Liver (tissue), 9 donors: ENCODE measurements around the gene ADPRH. TPM values are rescaled to one million over a fixed set of nuclear protein-coding genes. Genes with fewer than 3 reads are reported as not detected.

Experiments
- DNase-seq: peaks from one replicate; pipeline ENCODE4 v3.0.0-alpha.2; 2017; ENCODE audit warnings: low spot score
- H3K27ac ChIP-seq, 2 donors: one replicate each; pipeline ENCODE4 v1.7.0; 2013; ENCODE audit warnings: inconsistent platforms in 2 of 2, low read length in 2 of 2, control low read depth in 1 of 2, low read depth in 1 of 2, mild to moderate bottlenecking in 1 of 2
- H3K27me3 ChIP-seq, 4 donors: one replicate each; pipeline versions ENCODE4 v1.6.1 to v1.7.0; 2013; ENCODE audit warnings: low read length in 3 of 4, inconsistent platforms in 1 of 4, mild to moderate bottlenecking in 1 of 4, moderate library complexity in 1 of 4; ENCODE audit not compliant: control insufficient read depth in 4 of 4, insufficient read depth in 4 of 4
- H3K36me3 ChIP-seq, 4 donors: one replicate each; pipeline versions ENCODE4 v1.6.1 to v1.7.0; 2013; ENCODE audit warnings: low read length in 3 of 4, mild to moderate bottlenecking in 3 of 4, low read depth in 1 of 4, moderate library complexity in 1 of 4; ENCODE audit not compliant: control insufficient read depth in 4 of 4, insufficient read depth in 3 of 4
- H3K4me1 ChIP-seq, 4 donors: one replicate each; pipeline versions ENCODE4 v1.6.1 to v1.7.0; 2013; ENCODE audit warnings: low read length in 3 of 4, mild to moderate bottlenecking in 3 of 4, moderate library complexity in 1 of 4; ENCODE audit not compliant: control insufficient read depth in 4 of 4, insufficient read depth in 4 of 4
- H3K4me3 ChIP-seq, 3 donors: one replicate each; pipeline versions ENCODE4 v1.6.1 to v1.7.0; 2013; ENCODE audit warnings: low read length in 3 of 3, control low read depth in 1 of 3, low read depth in 1 of 3, mild to moderate bottlenecking in 1 of 3
- H3K9ac ChIP-seq, 2 donors: one replicate each; pipeline ENCODE4 v1.7.0; 2013; ENCODE audit warnings: low read length in 2 of 2, mild to moderate bottlenecking in 2 of 2, moderate library complexity in 2 of 2, control low read depth in 1 of 2, low read depth in 1 of 2
- H3K9me3 ChIP-seq, 4 donors: one replicate each; pipeline versions ENCODE4 v1.6.1 to v1.7.0; 2013; ENCODE audit warnings: low read length in 3 of 4; ENCODE audit not compliant: control insufficient read depth in 4 of 4
- EGR1 ChIP-seq, 2 donors: IDR thresholded peaks; 2 replicates each; pipeline ENCODE4 v1.6.1; 2016 to 2018; ENCODE audit warnings: antibody characterized with exemption in 2 of 2, low read depth in 2 of 2
- FOXA1 ChIP-seq: IDR thresholded peaks from 2 replicates; pipeline ENCODE4 v1.6.1; 2016; ENCODE audit warnings: antibody characterized with exemption
- FOXA2 ChIP-seq: IDR thresholded peaks from 2 replicates; pipeline ENCODE4 v1.6.1; 2016; ENCODE audit warnings: antibody characterized with exemption
- GABPA ChIP-seq, 2 donors: IDR thresholded peaks in 1 of 2; conservative IDR thresholded peaks in 1 of 2; 2 replicates each; pipeline ENCODE4 v1.6.1; 2016; ENCODE audit warnings: antibody characterized with exemption in 2 of 2, mild to moderate bottlenecking in 1 of 2, moderate library complexity in 1 of 2
- HNF4A ChIP-seq, 2 donors: conservative IDR thresholded peaks; 2 replicates each; pipeline ENCODE4 v1.6.1; 2016; ENCODE audit warnings: antibody characterized with exemption in 2 of 2, mild to moderate bottlenecking in 2 of 2
- HNF4G ChIP-seq: IDR thresholded peaks from 2 replicates; pipeline ENCODE4 v1.6.1; 2016; ENCODE audit warnings: antibody characterized with exemption
- JUND ChIP-seq, 2 donors: IDR thresholded peaks; 2 replicates each; pipeline ENCODE4 v1.6.1; 2016; ENCODE audit warnings: antibody characterized with exemption in 2 of 2
- NR2F2 ChIP-seq: IDR thresholded peaks from 2 replicates; pipeline ENCODE4 v1.6.1; 2016; ENCODE audit warnings: antibody characterized with exemption
- RAD21 ChIP-seq, 2 donors: IDR thresholded peaks; 2 replicates each; pipeline ENCODE4 v1.6.1; 2016; ENCODE audit warnings: antibody characterized with exemption in 2 of 2, mild to moderate bottlenecking in 2 of 2
- RXRA ChIP-seq, 2 donors: IDR thresholded peaks; 2 replicates each; pipeline ENCODE4 v1.6.1; 2017 to 2018; ENCODE audit warnings: antibody characterized with exemption in 2 of 2, mild to moderate bottlenecking in 1 of 2
- SP1 ChIP-seq: IDR thresholded peaks from 2 replicates; pipeline ENCODE4 v1.6.1; 2018; ENCODE audit warnings: antibody characterized with exemption, mild to moderate bottlenecking
- TAF1 ChIP-seq: conservative IDR thresholded peaks from 2 replicates; pipeline ENCODE4 v1.6.1; 2016; ENCODE audit warnings: antibody characterized with exemption, mild to moderate bottlenecking
- YY1 ChIP-seq: IDR thresholded peaks from 2 replicates; pipeline ENCODE4 v1.6.1; 2016; ENCODE audit warnings: antibody characterized with exemption, mild to moderate bottlenecking
- WGBS: extraction: QIAGEN DNeasy Blood & Tissue Kit; methylation state at CpG from one replicate; pipeline ENCODE4 v1.1.7; 2013; 5-methylcytosine and 5-hydroxymethylcytosine counted together
- polyA plus RNA-seq, 2 donors: library from polyadenylated mRNA; stranded (reverse) in 1 of 2; unstranded in 1 of 2; fragments of 200-250 nt in 1 of 2; fragments of >200 nt in 1 of 2; fragmentation: Nextera tagmentation in 1 of 2; extraction: Ambion mirVana in 1 of 2; gene quantifications; one replicate each; pipeline versions ENCODE4 v1.2.1 to v1.2.3, GENCODE V29; 2013 to 2015
- total RNA-seq, 2 donors: library from RNA; depleted of rRNA; stranded (reverse); fragments of >200 nt; gene quantifications; one replicate each; pipeline ENCODE4 v1.2.3, GENCODE V29; 2014
- TF ChIP-seq, protein P1 (sequence below): IDR thresholded peaks from 2 replicates; pipeline ENCODE4 v1.6.1; 2016; ENCODE audit warnings: antibody characterized with exemption, mild to moderate bottlenecking
- TF ChIP-seq, protein P2 (sequence below): fragments of 150-350 bp; IDR thresholded peaks from 2 replicates; pipeline ENCODE4 v1.5.1; 2017; ENCODE audit warnings: improper control_type of control experiment, low read depth, low read length; ENCODE audit not compliant: missing input control
- TF ChIP-seq, protein P3 (sequence below): IDR thresholded peaks from 2 replicates; pipeline ENCODE4 v1.6.1; 2016; ENCODE audit warnings: antibody characterized with exemption
- TF ChIP-seq, protein P4 (sequence below): IDR thresholded peaks from 2 replicates; pipeline ENCODE4 v1.6.1; 2016; ENCODE audit warnings: antibody characterized with exemption
- TF ChIP-seq, protein P5 (sequence below): IDR thresholded peaks from 2 replicates; pipeline ENCODE4 v1.6.1; 2016; ENCODE audit warnings: antibody characterized with exemption
- donor health status: healthy.
- donor health status: healthy.
- donor health status: healthy.
- donor health status: healthy.
- donor health status: healthy.

The ADPRH gene
- total and polyA plus RNA-seq, 4 donors = 0.89 to 3.8 (median 2.4) TPM

DNA sequence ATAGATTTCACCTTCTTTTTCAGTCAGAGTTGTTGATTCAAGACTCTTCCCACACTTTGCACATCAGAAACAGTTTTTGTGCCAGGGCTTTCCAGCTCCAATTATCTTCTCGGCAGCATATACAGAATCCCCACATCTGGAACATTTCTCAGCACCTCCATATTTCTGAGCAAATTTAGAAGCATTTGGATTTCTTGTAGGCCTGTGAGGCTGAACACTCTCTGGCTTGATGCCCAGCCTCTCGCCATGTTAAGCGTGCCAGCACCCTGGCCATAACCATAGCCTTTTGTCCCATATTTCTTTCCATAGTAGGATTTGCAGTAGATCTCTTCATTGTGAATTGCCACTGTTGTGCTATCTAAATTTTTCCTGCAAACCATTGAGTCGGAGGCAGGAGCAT lies 48.1 kb upstream of the ADPRH start:
- 98% methylated on average over 4 of the region's 4 CpGs for WGBS
- H3K4me3 ChIP-seq = no peak overlapping the region
- H3K9me3 ChIP-seq = no peaks in the 10 kb centered on the region
- no peak for DNase-seq
- no peak overlapping the region for H3K27ac ChIP-seq
- H3K4me1 ChIP-seq = no peaks in the 10 kb centered on the region
- TF ChIP-seq EGR1 (IDR thresholded peaks at IDR 0.05; ENCODE audit: low read depth in 2 of 2) = no peak
- no peak for TF ChIP-seq RAD21 (IDR thresholded peaks at IDR 0.05)
- TF ChIP-seq HNF4A (conservative IDR thresholded peaks at IDR 0.05) = no peak
- TF ChIP-seq YY1 = no peak
- TF ChIP-seq HNF4G = no peak
- TF ChIP-seq, protein P1, sequence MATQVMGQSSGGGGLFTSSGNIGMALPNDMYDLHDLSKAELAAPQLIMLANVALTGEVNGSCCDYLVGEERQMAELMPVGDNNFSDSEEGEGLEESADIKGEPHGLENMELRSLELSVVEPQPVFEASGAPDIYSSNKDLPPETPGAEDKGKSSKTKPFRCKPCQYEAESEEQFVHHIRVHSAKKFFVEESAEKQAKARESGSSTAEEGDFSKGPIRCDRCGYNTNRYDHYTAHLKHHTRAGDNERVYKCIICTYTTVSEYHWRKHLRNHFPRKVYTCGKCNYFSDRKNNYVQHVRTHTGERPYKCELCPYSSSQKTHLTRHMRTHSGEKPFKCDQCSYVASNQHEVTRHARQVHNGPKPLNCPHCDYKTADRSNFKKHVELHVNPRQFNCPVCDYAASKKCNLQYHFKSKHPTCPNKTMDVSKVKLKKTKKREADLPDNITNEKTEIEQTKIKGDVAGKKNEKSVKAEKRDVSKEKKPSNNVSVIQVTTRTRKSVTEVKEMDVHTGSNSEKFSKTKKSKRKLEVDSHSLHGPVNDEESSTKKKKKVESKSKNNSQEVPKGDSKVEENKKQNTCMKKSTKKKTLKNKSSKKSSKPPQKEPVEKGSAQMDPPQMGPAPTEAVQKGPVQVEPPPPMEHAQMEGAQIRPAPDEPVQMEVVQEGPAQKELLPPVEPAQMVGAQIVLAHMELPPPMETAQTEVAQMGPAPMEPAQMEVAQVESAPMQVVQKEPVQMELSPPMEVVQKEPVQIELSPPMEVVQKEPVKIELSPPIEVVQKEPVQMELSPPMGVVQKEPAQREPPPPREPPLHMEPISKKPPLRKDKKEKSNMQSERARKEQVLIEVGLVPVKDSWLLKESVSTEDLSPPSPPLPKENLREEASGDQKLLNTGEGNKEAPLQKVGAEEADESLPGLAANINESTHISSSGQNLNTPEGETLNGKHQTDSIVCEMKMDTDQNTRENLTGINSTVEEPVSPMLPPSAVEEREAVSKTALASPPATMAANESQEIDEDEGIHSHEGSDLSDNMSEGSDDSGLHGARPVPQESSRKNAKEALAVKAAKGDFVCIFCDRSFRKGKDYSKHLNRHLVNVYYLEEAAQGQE = no peak
- TF ChIP-seq FOXA1 = no peak
- TF ChIP-seq RXRA (IDR thresholded peaks at IDR 0.05) = no peak
- TF ChIP-seq, protein P2, sequence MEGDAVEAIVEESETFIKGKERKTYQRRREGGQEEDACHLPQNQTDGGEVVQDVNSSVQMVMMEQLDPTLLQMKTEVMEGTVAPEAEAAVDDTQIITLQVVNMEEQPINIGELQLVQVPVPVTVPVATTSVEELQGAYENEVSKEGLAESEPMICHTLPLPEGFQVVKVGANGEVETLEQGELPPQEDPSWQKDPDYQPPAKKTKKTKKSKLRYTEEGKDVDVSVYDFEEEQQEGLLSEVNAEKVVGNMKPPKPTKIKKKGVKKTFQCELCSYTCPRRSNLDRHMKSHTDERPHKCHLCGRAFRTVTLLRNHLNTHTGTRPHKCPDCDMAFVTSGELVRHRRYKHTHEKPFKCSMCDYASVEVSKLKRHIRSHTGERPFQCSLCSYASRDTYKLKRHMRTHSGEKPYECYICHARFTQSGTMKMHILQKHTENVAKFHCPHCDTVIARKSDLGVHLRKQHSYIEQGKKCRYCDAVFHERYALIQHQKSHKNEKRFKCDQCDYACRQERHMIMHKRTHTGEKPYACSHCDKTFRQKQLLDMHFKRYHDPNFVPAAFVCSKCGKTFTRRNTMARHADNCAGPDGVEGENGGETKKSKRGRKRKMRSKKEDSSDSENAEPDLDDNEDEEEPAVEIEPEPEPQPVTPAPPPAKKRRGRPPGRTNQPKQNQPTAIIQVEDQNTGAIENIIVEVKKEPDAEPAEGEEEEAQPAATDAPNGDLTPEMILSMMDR = no peak
- TF ChIP-seq, protein P3, sequence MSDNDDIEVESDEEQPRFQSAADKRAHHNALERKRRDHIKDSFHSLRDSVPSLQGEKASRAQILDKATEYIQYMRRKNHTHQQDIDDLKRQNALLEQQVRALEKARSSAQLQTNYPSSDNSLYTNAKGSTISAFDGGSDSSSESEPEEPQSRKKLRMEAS = no peak
- TF ChIP-seq, protein P4, sequence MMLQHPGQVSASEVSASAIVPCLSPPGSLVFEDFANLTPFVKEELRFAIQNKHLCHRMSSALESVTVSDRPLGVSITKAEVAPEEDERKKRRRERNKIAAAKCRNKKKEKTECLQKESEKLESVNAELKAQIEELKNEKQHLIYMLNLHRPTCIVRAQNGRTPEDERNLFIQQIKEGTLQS = no peak
- TF ChIP-seq, protein P5, sequence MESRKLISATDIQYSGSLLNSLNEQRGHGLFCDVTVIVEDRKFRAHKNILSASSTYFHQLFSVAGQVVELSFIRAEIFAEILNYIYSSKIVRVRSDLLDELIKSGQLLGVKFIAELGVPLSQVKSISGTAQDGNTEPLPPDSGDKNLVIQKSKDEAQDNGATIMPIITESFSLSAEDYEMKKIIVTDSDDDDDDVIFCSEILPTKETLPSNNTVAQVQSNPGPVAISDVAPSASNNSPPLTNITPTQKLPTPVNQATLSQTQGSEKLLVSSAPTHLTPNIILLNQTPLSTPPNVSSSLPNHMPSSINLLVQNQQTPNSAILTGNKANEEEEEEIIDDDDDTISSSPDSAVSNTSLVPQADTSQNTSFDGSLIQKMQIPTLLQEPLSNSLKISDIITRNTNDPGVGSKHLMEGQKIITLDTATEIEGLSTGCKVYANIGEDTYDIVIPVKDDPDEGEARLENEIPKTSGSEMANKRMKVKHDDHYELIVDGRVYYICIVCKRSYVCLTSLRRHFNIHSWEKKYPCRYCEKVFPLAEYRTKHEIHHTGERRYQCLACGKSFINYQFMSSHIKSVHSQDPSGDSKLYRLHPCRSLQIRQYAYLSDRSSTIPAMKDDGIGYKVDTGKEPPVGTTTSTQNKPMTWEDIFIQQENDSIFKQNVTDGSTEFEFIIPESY = no peak
- TF ChIP-seq FOXA2 = no peak
- TF ChIP-seq JUND (IDR thresholded peaks at IDR 0.05) = no peak
- no peak for TF ChIP-seq TAF1
- no peak overlapping the region for H3K9ac ChIP-seq
- peaks cover 0 to 2% (median 0%) of the 10 kb centered on the region in 4 donors for H3K36me3 ChIP-seq
- no peaks in the 10 kb centered on the region for H3K27me3 ChIP-seq

DNA sequence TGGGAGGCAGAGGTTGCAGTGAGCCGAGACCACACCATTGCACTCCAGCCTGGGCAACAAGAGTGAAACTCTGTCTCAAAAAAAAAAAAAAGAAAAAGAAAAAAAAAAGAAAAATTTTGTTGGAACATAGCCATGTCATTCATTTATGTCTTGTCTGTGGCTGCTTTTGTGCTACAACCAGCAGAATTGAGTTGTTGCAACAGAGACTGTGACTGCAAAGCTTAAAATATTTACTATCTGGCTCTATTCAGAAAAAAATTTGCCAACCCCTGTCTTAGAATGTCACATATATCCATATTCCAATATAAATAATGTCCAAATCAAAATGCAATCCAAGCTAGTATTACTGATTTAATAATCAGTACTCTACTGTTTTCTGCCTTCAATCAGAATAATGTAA lies 45.0 kb upstream of the ADPRH start:
- Histone ChIP-seq H3K36me3 (no peaks in the 10 kb centered on the region), H3K4me3 (no peak overlapping the region), H3K9me3 (no peaks in the 10 kb centered on the region), H3K27me3 (no peaks in the 10 kb centered on the region), H3K4me1 (no peaks in the 10 kb centered on the region), H3K27ac (no peak overlapping the region), H3K9ac (no peak overlapping the region)
- no peak for DNase-seq
- 100% methylated on average over 1 of the region's 1 CpG for WGBS
- TF ChIP-seq GABPA (IDR thresholded peaks at IDR 0.05 in 1 of 2, conservative IDR thresholded peaks at IDR 0.05 in 1 of 2) = no peak
- no peak for TF ChIP-seq TAF1
- TF ChIP-seq, protein P4 = no peak
- TF ChIP-seq SP1 = no peak
- TF ChIP-seq, protein P2 = no peak
- no peak for TF ChIP-seq NR2F2
- TF ChIP-seq, protein P3 = no peak
- no peak for TF ChIP-seq RXRA (IDR thresholded peaks at IDR 0.05)
- TF ChIP-seq, protein P5 = no peak
- no peak for TF ChIP-seq JUND (IDR thresholded peaks at IDR 0.05)
